Suprapubic skin (tissue), 3 donors: ENCODE measurements around the gene UPK3BL1.
"Not testable (repeated sequence)": the region's sequence is repeated elsewhere in the genome, so short reads cannot be mapped to it uniquely, and the experiment has no call there.

Experiments used
- POLR2A ChIP-seq, 2 donors: fragments of 450-650 bp; IDR thresholded peaks; one replicate each; pipeline ENCODE4 v1.6.1; 2017; ENCODE audit warnings: antibody characterized with exemption in 2 of 2, mild to moderate bottlenecking in 2 of 2, moderate library complexity in 2 of 2
- TF ChIP-seq, protein P1 (sequence below), 2 donors: fragments of 200-600 bp in 1 of 2; fragments of 450-650 bp in 1 of 2; sonication (generic) in 1 of 2; IDR thresholded peaks; one replicate each; pipeline ENCODE4 v1.5.1; 2016 to 2019; ENCODE audit warnings: antibody characterized with exemption in 2 of 2, mild to moderate bottlenecking in 1 of 2, moderate library complexity in 1 of 2

DNA sequence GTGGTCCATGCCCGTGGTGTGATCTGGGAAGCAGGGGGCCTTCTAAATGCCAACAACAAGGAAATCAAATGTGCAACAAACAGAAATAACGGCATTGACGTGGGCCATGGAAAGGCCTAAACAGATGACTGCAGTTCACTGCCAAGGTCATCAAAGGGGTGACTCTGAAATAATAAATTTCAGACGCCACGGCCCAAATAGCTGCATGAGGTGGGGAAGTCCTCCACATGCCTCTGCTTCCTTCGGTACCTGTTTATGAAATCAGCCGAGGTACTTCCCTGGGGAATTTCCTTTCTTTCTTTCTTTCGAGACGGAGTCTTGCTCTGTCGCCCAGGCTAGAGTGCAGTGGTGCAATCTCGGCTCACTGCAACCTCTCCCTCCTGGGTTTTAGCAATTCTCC lies 22.2 kb upstream of the UPK3BL1 start:
- TF ChIP-seq, protein P1, sequence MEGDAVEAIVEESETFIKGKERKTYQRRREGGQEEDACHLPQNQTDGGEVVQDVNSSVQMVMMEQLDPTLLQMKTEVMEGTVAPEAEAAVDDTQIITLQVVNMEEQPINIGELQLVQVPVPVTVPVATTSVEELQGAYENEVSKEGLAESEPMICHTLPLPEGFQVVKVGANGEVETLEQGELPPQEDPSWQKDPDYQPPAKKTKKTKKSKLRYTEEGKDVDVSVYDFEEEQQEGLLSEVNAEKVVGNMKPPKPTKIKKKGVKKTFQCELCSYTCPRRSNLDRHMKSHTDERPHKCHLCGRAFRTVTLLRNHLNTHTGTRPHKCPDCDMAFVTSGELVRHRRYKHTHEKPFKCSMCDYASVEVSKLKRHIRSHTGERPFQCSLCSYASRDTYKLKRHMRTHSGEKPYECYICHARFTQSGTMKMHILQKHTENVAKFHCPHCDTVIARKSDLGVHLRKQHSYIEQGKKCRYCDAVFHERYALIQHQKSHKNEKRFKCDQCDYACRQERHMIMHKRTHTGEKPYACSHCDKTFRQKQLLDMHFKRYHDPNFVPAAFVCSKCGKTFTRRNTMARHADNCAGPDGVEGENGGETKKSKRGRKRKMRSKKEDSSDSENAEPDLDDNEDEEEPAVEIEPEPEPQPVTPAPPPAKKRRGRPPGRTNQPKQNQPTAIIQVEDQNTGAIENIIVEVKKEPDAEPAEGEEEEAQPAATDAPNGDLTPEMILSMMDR (IDR thresholded peaks at IDR 0.05): not testable (repeated sequence)
- TF ChIP-seq POLR2A (IDR thresholded peaks at IDR 0.05): not testable (repeated sequence)
